ENCODE measurements around the gene SAPCD2. TPM values are rescaled to one million over a fixed set of nuclear protein-coding genes. Genes with fewer than 3 reads are reported as not detected.

SAPCD2 gene
- polyA plus RNA-seq, 1 donor from 2014 or later = 0.22 TPM

DNA sequence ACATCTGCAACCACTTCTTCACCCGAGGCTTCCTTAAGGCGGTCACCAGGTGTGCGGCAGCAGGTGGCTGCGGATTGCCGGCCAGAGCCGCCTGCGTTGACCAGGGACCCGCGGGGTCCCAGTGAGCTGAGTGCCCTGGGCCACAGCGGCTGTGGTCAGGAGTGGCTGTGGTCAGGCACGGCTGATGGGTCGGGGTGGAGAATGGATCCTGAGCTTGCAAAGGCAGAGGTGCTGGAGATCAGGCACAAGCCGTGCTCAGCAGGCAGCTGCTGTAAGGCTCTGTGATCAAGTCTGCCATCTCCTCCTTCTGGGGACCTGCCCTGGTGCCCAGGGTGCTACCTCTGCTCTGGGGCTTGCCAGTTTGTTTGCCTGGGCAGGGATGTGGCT, 9.0 kb upstream of the SAPCD2 start:
- peaks cover 66% of the 10 kb centered on the region for H3K27me3 ChIP-seq (ENCODE audit: insufficient read depth, low read depth, low read length)
- no peak overlapping the region for H3K4me3 ChIP-seq (ENCODE audit: low read length)
- H3K9me2 ChIP-seq (ENCODE audit: insufficient read depth, low read length) = no peaks in the 10 kb centered on the region
- no peaks in the 10 kb centered on the region for H3F3A ChIP-seq (ENCODE audit: insufficient read depth, low read length, poor library complexity, severe bottlenecking)
- no peaks in the 10 kb centered on the region for H3K9me3 ChIP-seq (ENCODE audit: low read length)
- H3K36me3 ChIP-seq (ENCODE audit: insufficient read depth, low read length) = no peaks in the 10 kb centered on the region
- H3K27ac ChIP-seq (ENCODE audit: low read length) = no peak overlapping the region
- H3K4me2 ChIP-seq (ENCODE audit: low read length) = no peak overlapping the region
- H2AFZ ChIP-seq (ENCODE audit: low read depth, low read length) = no peak overlapping the region
- no peaks in the 10 kb centered on the region for H4K20me1 ChIP-seq (ENCODE audit: insufficient read depth)
- no peaks in the 10 kb centered on the region for H3K79me2 ChIP-seq (replicated peaks; ENCODE audit: insufficient read depth, low read length)
- H3K9ac ChIP-seq (ENCODE audit: low read length) = no peak overlapping the region
- TF ChIP-seq EP300 (conservative IDR thresholded peaks at IDR 0.05; ENCODE audit: poor library complexity, severe bottlenecking) (no peak), EZH2 (IDR thresholded peaks at IDR 0.05; ENCODE audit: borderline replicate concordance, insufficient read depth, low read length, poor library complexity, severe bottlenecking) (no peak), CTCF (IDR thresholded peaks at IDR 0.05; ENCODE audit: poor library complexity, severe bottlenecking) (no peak), RAD21 (conservative IDR thresholded peaks at IDR 0.05) (no peak), POLR2AphosphoS5 (IDR thresholded peaks at IDR 0.05) (no peak), REST (IDR thresholded peaks at IDR 0.05; ENCODE audit: borderline replicate concordance) (no peak), MXI1 (conservative IDR thresholded peaks at IDR 0.05; ENCODE audit: poor library complexity, severe bottlenecking) (no peak), SMC3 (conservative IDR thresholded peaks at IDR 0.05; ENCODE audit: poor library complexity) (no peak), TAF1 (IDR thresholded peaks at IDR 0.05; ENCODE audit: low read depth) (no peak)

GRCh38 chr9:137078701-137079400, 8.5 kb upstream of the SAPCD2 start:
- TF ChIP-seq REST (IDR thresholded peaks at IDR 0.05; ENCODE audit: borderline replicate concordance) = no peak
- TF ChIP-seq EZH2 (IDR thresholded peaks at IDR 0.05; ENCODE audit: borderline replicate concordance, insufficient read depth, low read length, poor library complexity, severe bottlenecking) = peak; percentile 63
- TF ChIP-seq TAF1 (IDR thresholded peaks at IDR 0.05; ENCODE audit: low read depth) = no peak
- H3K27ac ChIP-seq (ENCODE audit: low read length) = no peak overlapping the region
- H2AFZ ChIP-seq (ENCODE audit: low read depth, low read length) = no peak overlapping the region
- no peaks in the 10 kb centered on the region for H4K20me1 ChIP-seq (ENCODE audit: insufficient read depth)
- H3K79me2 ChIP-seq (replicated peaks; ENCODE audit: insufficient read depth, low read length) = no peaks in the 10 kb centered on the region
- H3F3A ChIP-seq (ENCODE audit: insufficient read depth, low read length, poor library complexity, severe bottlenecking) = no peaks in the 10 kb centered on the region
- H3K9me3 ChIP-seq (ENCODE audit: low read length) = no peaks in the 10 kb centered on the region
- no peak overlapping the region for H3K9ac ChIP-seq (ENCODE audit: low read length)
- no peaks in the 10 kb centered on the region for H3K36me3 ChIP-seq (ENCODE audit: insufficient read depth, low read length)
- no peak overlapping the region for H3K4me3 ChIP-seq (ENCODE audit: low read length)
- peaks cover 66% of the 10 kb centered on the region for H3K27me3 ChIP-seq (ENCODE audit: insufficient read depth, low read depth, low read length)
- no peak overlapping the region for H3K4me2 ChIP-seq (ENCODE audit: low read length)
- H3K9me2 ChIP-seq (ENCODE audit: insufficient read depth, low read length) = no peaks in the 10 kb centered on the region
